Right cardiac atrium (tissue), 5 donors: ENCODE data around the gene IFITM5. TPM values are rescaled to one million over a fixed set of nuclear protein-coding genes. Genes with fewer than 3 reads are reported as not detected.

ENCODE experiments used
- ATAC-seq, 2 donors: fragments of 200-7000 bp; cut with Tn5 transposase; one replicate each; pipeline versions ENCODE4 v1.8.0 to v1.9.1; 2020; ENCODE audit warnings: moderate library complexity in 2 of 2, mild to moderate bottlenecking in 1 of 2
- DNase-seq, 3 donors: peaks; one replicate each; pipeline ENCODE4 v3.0.0-alpha.2; 2020
- H3K27ac ChIP-seq: one replicate; pipeline ENCODE4 v1.5.1; 2013; ENCODE audit warnings: mild to moderate bottlenecking, low read length, control low read depth, moderate library complexity
- H3K27me3 ChIP-seq: one replicate; pipeline ENCODE4 v1.6.1; 2013; ENCODE audit not compliant: control insufficient read depth, insufficient read depth
- H3K4me1 ChIP-seq: one replicate; pipeline ENCODE4 v1.6.1; 2013; ENCODE audit warnings: low read length; ENCODE audit not compliant: control insufficient read depth, insufficient read depth
- H3K4me3 ChIP-seq: one replicate; pipeline ENCODE4 v1.5.1; 2013; ENCODE audit warnings: low read length, control low read depth
- H3K9me3 ChIP-seq: one replicate; pipeline ENCODE4 v1.6.1; 2013; ENCODE audit warnings: low read length; ENCODE audit not compliant: control insufficient read depth
- WGBS: extraction: QIAGEN DNeasy Blood & Tissue Kit; methylation state at CpG from one replicate; pipeline ENCODE4 v1.1.7; 2013; 5-methylcytosine and 5-hydroxymethylcytosine counted together
- intact Hi-C, 4 donors: fragments of 100-400 bp; cut with DNase I; formaldehyde crosslinking; loops; one replicate each; pipeline versions ENCODE4 v1.11.0 to v1.14.0; 2022 to 2023
- polyA plus RNA-seq: library from polyadenylated mRNA; stranded (reverse); fragments of 200-250 nt; gene quantifications from one replicate; pipeline ENCODE4 v1.2.3, GENCODE V29; 2013
- total RNA-seq, 4 donors: library from RNA; stranded (reverse); fragmentation: NEBNext Ultra II Directional; extraction: Animal tissue kit (Norgen Biotek cat#: 25700); gene quantifications; one replicate each; pipeline ENCODE4 v1.2.1, GENCODE V29; 2021
- donor health status: healthy with polysubstance abuse.
- donor health status: DM: no; HTN: yes; CAD: no.
- donor health status: DM: no; HTN: no; CAD: no.
- donor health status: DM: no; HTN: yes; CAD: no; lungs with severe emphysema.
- donor health status: DM: yes; HTN: yes; CAD: no.

Gene IFITM5
- total and polyA plus RNA-seq, 5 donors: not detected

DNA sequence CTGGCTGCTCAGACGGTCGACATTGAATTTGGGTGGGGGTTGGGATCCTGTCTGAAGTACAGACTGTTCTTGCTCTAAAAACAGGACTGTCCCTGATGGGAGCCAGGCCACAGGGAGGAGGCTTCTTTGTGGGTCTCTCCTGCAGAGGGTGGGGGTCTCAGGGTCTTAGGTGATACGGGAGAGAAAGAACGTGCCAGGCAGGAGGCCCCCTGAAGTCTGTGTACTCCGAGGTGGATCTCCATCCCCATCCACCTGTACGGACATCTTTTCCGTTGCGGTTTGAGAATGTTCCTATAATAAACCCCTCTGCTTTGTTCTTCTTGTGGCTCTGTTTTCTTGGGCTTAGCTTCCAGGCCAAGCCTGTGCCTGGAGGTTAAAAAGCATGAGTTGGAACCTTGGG, 46.7 kb downstream of the IFITM5 start:
- no peak for DNase-seq
- WGBS: 88% methylated on average over 8 of the region's 8 CpGs
- ATAC-seq: no peak
- Histone ChIP-seq H3K4me1 (no peaks in the 10 kb centered on the region), H3K4me3 (no peak overlapping the region), H3K9me3 (no peaks in the 10 kb centered on the region), H3K27ac (no peak overlapping the region), H3K27me3 (no peaks in the 10 kb centered on the region)
- intact Hi-C loops: no loop called here

DNA sequence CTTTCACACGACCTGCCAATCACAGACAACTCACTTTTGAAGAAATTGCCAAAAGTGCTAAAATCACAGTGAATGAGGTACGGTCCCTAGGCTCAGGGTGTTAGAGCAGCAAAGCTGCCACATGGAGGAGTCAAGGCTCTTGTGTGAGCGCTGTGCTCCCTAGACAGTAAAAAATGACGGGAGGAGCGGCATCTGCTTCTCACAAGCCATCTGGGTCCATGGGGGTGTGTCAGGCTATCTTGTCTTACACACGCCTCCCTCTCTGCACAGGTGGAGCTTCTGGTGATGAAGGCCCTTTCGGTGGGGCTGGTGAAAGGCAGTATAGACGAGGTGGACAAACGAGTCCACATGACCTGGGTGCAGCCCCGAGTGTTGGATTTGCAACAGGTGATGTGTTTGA, 47.8 kb downstream of the IFITM5 start:
- no peak for DNase-seq
- Histone ChIP-seq H3K4me3 (no peak overlapping the region), H3K9me3 (no peaks in the 10 kb centered on the region), H3K27me3 (no peaks in the 10 kb centered on the region), H3K4me1 (no peaks in the 10 kb centered on the region), H3K27ac (no peak overlapping the region)
- ATAC-seq: no peak
- intact Hi-C loops: no loop called here
- 79% methylated on average over 10 of the region's 10 CpGs for WGBS

DNA sequence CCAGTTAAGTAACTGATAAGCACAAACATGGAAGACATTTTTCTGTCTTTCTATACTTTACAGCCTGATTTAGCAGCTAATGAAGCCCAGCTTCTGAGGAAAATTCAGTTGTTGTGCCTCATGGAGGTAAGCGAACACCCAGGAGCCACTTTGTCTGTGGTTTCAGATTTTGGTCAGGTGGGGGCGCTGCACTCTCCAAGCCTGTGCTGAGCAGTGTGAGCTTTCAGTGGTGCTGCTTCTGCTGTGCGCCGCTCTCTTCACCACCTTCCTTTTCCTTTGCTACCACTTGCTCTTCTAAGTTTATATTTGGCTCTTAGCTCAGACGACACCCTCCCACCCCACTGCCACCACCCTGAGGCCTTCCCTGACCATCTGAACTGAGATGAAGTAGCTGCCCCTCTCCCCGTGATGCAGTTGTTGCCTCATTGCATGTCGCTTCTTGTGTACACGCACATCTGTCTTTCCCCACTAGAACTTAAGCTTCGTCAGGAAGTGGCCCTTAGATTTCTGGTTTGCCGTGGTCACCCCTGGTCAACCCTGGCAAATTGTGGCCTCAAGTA, 48.5 kb downstream of the IFITM5 start:
- DNase-seq (peak; percentile 46 to 79 (median 76)), ATAC-seq (peak; percentile 58 to 78)
- WGBS: 76% methylated on average over 10 of the region's 10 CpGs
- H3K27ac ChIP-seq: no peak overlapping the region
- no peaks in the 10 kb centered on the region for H3K9me3 ChIP-seq
- no peaks in the 10 kb centered on the region for H3K27me3 ChIP-seq
- intact Hi-C loops: no loop called here
- no peak overlapping the region for H3K4me3 ChIP-seq
- H3K4me1 ChIP-seq: no peaks in the 10 kb centered on the region

DNA sequence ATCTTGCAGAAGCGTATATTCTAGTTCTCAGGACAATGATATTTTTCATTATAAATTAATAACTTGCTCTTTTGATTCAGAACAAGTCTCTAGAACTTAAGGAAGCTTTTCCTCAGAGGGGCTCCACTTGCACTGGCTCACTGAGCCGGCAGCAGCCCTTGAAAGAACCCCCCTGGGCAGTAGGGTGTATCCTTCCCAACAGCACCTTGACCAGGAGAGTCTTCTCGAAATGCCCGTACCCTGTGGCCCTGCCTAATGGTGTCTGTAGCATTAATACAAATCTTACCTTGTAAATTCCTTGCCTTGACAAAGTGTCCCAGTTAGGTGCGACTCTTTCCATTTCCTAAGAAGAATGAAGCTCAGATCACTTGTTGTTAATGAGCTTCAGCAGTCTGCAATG, 49.1 kb downstream of the IFITM5 start:
- ATAC-seq (no peak), DNase-seq (no peak)
- Histone ChIP-seq H3K27me3 (no peaks in the 10 kb centered on the region), H3K4me1 (no peaks in the 10 kb centered on the region), H3K9me3 (no peaks in the 10 kb centered on the region), H3K4me3 (no peak overlapping the region), H3K27ac (no peak overlapping the region)
- WGBS: 88% methylated on average over 5 of the region's 5 CpGs
- intact Hi-C loops: no loop called here

DNA sequence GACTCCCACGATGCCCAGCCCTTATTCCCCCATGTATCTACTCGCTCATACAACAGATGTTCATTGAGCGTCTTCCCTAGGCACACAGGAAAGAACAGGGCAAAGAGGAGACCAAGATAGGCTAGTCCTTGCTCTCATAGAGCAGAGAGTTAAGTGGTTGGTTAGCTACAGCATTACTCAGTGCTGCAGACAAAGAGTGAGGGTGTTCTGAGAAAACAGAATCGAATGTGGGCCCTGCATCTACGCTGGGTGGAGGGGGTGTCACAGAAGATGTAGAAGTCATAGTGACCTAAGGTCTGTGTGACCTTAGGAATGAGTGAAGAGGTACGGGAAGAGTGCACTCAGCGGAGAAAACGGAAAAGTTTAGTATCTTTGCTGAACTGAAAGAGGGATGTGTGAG, 50.3 kb downstream of the IFITM5 start:
- no peak overlapping the region for H3K27ac ChIP-seq
- H3K4me3 ChIP-seq: no peak overlapping the region
- ATAC-seq (no peak), DNase-seq (no peak)
- no peaks in the 10 kb centered on the region for H3K9me3 ChIP-seq
- 76% methylated on average over 8 of the region's 8 CpGs for WGBS
- no peaks in the 10 kb centered on the region for H3K27me3 ChIP-seq
- no peaks in the 10 kb centered on the region for H3K4me1 ChIP-seq
- intact Hi-C loops: no loop called here

Other genes starting within 250 kb of the IFITM5 start
- gene SCGB1C1, start 106.4 kb downstream of the IFITM5 start, total RNA-seq: not detected
- not detected for gene SCGB1C1, start 106.4 kb downstream of the IFITM5 start, polyA plus RNA-seq
- 10 to 100 TPM; 27.1 to 39.9 (median 35.5) TPM for gene BET1L, start 92.1 kb downstream of the IFITM5 start, total RNA-seq
- 20.9 TPM for gene BET1L, start 92.1 kb downstream of the IFITM5 start, polyA plus RNA-seq
- gene RIC8A, start 91.8 kb downstream of the IFITM5 start, total RNA-seq: 10 to 100 TPM; 52.4 to 80.6 (median 58.5) TPM
- 42.4 TPM for gene RIC8A, start 91.8 kb downstream of the IFITM5 start, polyA plus RNA-seq
- gene SIRT3, start 63.2 kb downstream of the IFITM5 start, total RNA-seq: 10 to 100 TPM; 18.5 to 32.5 (median 27.1) TPM
- 23.9 TPM for gene SIRT3, start 63.2 kb downstream of the IFITM5 start, polyA plus RNA-seq
- 10 to 100 TPM; 76.8 to 92.9 (median 85.9) TPM for gene PSMD13, start 62.5 kb downstream of the IFITM5 start, total RNA-seq
- 106 TPM for gene PSMD13, start 62.5 kb downstream of the IFITM5 start, polyA plus RNA-seq
- gene NLRP6, start 21.1 kb downstream of the IFITM5 start, total RNA-seq: under 1 TPM in 2 of 4 donors, not detected in 2; 0.11 to 0.24 TPM
- 0.02 TPM for gene NLRP6, start 21.1 kb downstream of the IFITM5 start, polyA plus RNA-seq
- gene PGGHG, start 10.4 kb downstream of the IFITM5 start, total RNA-seq: 10 to 100 TPM in 3 of 4 donors, 1 to 10 TPM in 1; 9.9 to 15.8 (median 11.9) TPM
- 18.7 TPM for gene PGGHG, start 10.4 kb downstream of the IFITM5 start, polyA plus RNA-seq
- 100 to 1,000 TPM; 180 to 290 (median 240) TPM for gene IFITM2, start 8.3 kb upstream of the IFITM5 start, total RNA-seq
- gene IFITM2, start 8.3 kb upstream of the IFITM5 start, polyA plus RNA-seq: 393 TPM
- 100 to 1,000 TPM in 3 of 4 donors, 10 to 100 TPM in 1; 85.0 to 169 (median 116) TPM for gene IFITM1, start 14.5 kb upstream of the IFITM5 start, total RNA-seq
- 235 TPM for gene IFITM1, start 14.5 kb upstream of the IFITM5 start, polyA plus RNA-seq
- gene IFITM3, start 21.3 kb upstream of the IFITM5 start, total RNA-seq: 100 to 1,000 TPM; 263 to 569 (median 519) TPM
- gene IFITM3, start 21.3 kb upstream of the IFITM5 start, polyA plus RNA-seq: 749 TPM
- gene B4GALNT4, start 70.0 kb upstream of the IFITM5 start, total RNA-seq: 1 to 10 TPM; 1.0 to 1.6 (median 1.3) TPM
- gene B4GALNT4, start 70.0 kb upstream of the IFITM5 start, polyA plus RNA-seq: 2.5 TPM
- under 1 TPM; 0.26 to 0.88 (median 0.63) TPM for gene PKP3, start 94.7 kb upstream of the IFITM5 start, total RNA-seq
- gene PKP3, start 94.7 kb upstream of the IFITM5 start, polyA plus RNA-seq: 0.36 TPM
- 10 to 100 TPM; 28.6 to 42.4 (median 35.1) TPM for gene SIGIRR, start 115.5 kb upstream of the IFITM5 start, total RNA-seq
- 61.8 TPM for gene SIGIRR, start 115.5 kb upstream of the IFITM5 start, polyA plus RNA-seq
- under 1 TPM; 0.14 to 0.46 (median 0.20) TPM for gene ANO9, start 142.5 kb upstream of the IFITM5 start, total RNA-seq
- 0.20 TPM for gene ANO9, start 142.5 kb upstream of the IFITM5 start, polyA plus RNA-seq
- 10 to 100 TPM; 30.2 to 33.3 (median 30.9) TPM for gene PTDSS2, start 150.8 kb upstream of the IFITM5 start, total RNA-seq
- 30.7 TPM for gene PTDSS2, start 150.8 kb upstream of the IFITM5 start, polyA plus RNA-seq
- 100 to 1,000 TPM; 188 to 203 (median 195) TPM for gene RNH1, start 207.7 kb upstream of the IFITM5 start, total RNA-seq
- 162 TPM for gene RNH1, start 207.7 kb upstream of the IFITM5 start, polyA plus RNA-seq
- gene HRAS, start 236.1 kb upstream of the IFITM5 start, total RNA-seq: 10 to 100 TPM; 45.7 to 60.4 (median 49.3) TPM
- gene HRAS, start 236.1 kb upstream of the IFITM5 start, polyA plus RNA-seq: 64.4 TPM
- gene LRRC56, start 238.0 kb upstream of the IFITM5 start, total RNA-seq: under 1 TPM; 0.36 to 0.59 (median 0.43) TPM
- gene LRRC56, start 238.0 kb upstream of the IFITM5 start, polyA plus RNA-seq: 0.48 TPM